ENCODE results near the gene SLC22A25. TPM values are rescaled to one million over a fixed set of nuclear protein-coding genes. Genes with fewer than 3 reads are reported as not detected.

The SLC22A25 gene
- not detected for total RNA-seq
- not detected for polyA plus RNA-seq (ENCODE audit: insufficient read depth, low read depth, low replicate concordance)
- long read RNA-seq, donor 1, result 0 reads
- long read RNA-seq, donor 2, result 0 reads
- long read RNA-seq, donor 3, result 0 reads
- long read RNA-seq, donor 4, result 0 reads
- long read RNA-seq, donor 5, result 0 reads
- long read RNA-seq, donor 6, result 0 reads
- long read RNA-seq, donor 7, result 0 reads
- long read RNA-seq, donor 8, result 0 reads
- long read RNA-seq, donor 9, result 0 reads
- long read RNA-seq, donor 10, result 0 reads

- Histone ChIP-seq H3K27me3 (ENCODE audit: control insufficient read depth, insufficient read depth, low read length) (no peaks in the 10 kb centered on the region), H3K9me3 (ENCODE audit: control insufficient read depth in 2 of 3, insufficient read depth in 1 of 3, low read length in 3 of 3) (no peaks in the 10 kb centered on the region), H3K27ac (ENCODE audit: low read depth in 2 of 2, low read length in 2 of 2) (no peak within 1 kb of the TSS), H3K36me3 (ENCODE audit: control insufficient read depth in 2 of 3, insufficient read depth in 3 of 3, low read length in 3 of 3) (no peaks in the 10 kb centered on the region), H3K9ac (ENCODE audit: low read length in 3 of 3) (no peak within 1 kb of the TSS), H3K4me3 (ENCODE audit: low read length in 3 of 3) (no peak within 1 kb of the TSS), H3K4me1 (ENCODE audit: control insufficient read depth in 2 of 3, insufficient read depth in 2 of 3, low read depth in 1 of 3, low read length in 3 of 3) (no peaks in the 10 kb centered on the region)
- no peak for TF ChIP-seq CTCF (IDR thresholded peaks at IDR 0.05; ENCODE audit: borderline replicate concordance, extremely low read depth, insufficient read depth)
- no peak for DNase-seq
- intact Hi-C loops (cut with DNase I), result no loop called here
- no peak for FAIRE-seq
Observed at GRCh38 chr11:63243533-63243932, at the start of gene SLC22A25. Gene SLC22A25, minus strand, starts transcription at chr11:63243599. Its CDS starts 13,947 bp downstream, at chr11:63229652.

- Histone ChIP-seq H3K27me3 (ENCODE audit: control insufficient read depth, insufficient read depth, low read length) (no peaks in the 10 kb centered on the region), H3K36me3 (ENCODE audit: control insufficient read depth in 2 of 3, insufficient read depth in 3 of 3, low read length in 3 of 3) (no peaks in the 10 kb centered on the region), H3K9me3 (ENCODE audit: control insufficient read depth in 2 of 3, insufficient read depth in 1 of 3, low read length in 3 of 3) (peaks cover 0 to 5% (median 0%) of the 10 kb centered on the region in 3 donors), H3K4me3 (ENCODE audit: low read length in 3 of 3) (no peak overlapping the region), H3K9ac (ENCODE audit: low read length in 3 of 3) (no peak overlapping the region), H3K4me1 (ENCODE audit: control insufficient read depth in 2 of 3, insufficient read depth in 2 of 3, low read depth in 1 of 3, low read length in 3 of 3) (no peaks in the 10 kb centered on the region), H3K27ac (ENCODE audit: low read depth in 2 of 2, low read length in 2 of 2) (no peak overlapping the region)
- intact Hi-C loops (cut with DNase I), result no loop called here
- DNase-seq, result no peak
- FAIRE-seq, result no peak
- no peak for TF ChIP-seq CTCF (IDR thresholded peaks at IDR 0.05; ENCODE audit: borderline replicate concordance, extremely low read depth, insufficient read depth)
Observed at GRCh38 chr11:63290285-63290684, 46.9 kb upstream of the SLC22A25 start.

GRCh38 chr11:63289658-63290057 is 46.3 kb upstream of the SLC22A25 start:
- H3K9ac ChIP-seq (ENCODE audit: low read length in 3 of 3), result no peak overlapping the region
- H3K4me3 ChIP-seq (ENCODE audit: low read length in 3 of 3), result no peak overlapping the region
- intact Hi-C loops (cut with DNase I), result no loop called here
- H3K4me1 ChIP-seq (ENCODE audit: control insufficient read depth in 2 of 3, insufficient read depth in 2 of 3, low read depth in 1 of 3, low read length in 3 of 3), result no peaks in the 10 kb centered on the region
- H3K36me3 ChIP-seq (ENCODE audit: control insufficient read depth in 2 of 3, insufficient read depth in 3 of 3, low read length in 3 of 3), result no peaks in the 10 kb centered on the region
- peaks cover 0 to 5% (median 0%) of the 10 kb centered on the region in 3 donors for H3K9me3 ChIP-seq (ENCODE audit: control insufficient read depth in 2 of 3, insufficient read depth in 1 of 3, low read length in 3 of 3)
- FAIRE-seq (no peak), DNase-seq (no peak)
- no peaks in the 10 kb centered on the region for H3K27me3 ChIP-seq (ENCODE audit: control insufficient read depth, insufficient read depth, low read length)
- no peak for TF ChIP-seq CTCF (IDR thresholded peaks at IDR 0.05; ENCODE audit: borderline replicate concordance, extremely low read depth, insufficient read depth)
- H3K27ac ChIP-seq (ENCODE audit: low read depth in 2 of 2, low read length in 2 of 2), result no peak overlapping the region

- Histone ChIP-seq H3K4me3 (ENCODE audit: low read length in 3 of 3) (no peak overlapping the region), H3K27me3 (ENCODE audit: control insufficient read depth, insufficient read depth, low read length) (no peaks in the 10 kb centered on the region), H3K27ac (ENCODE audit: low read depth in 2 of 2, low read length in 2 of 2) (no peak overlapping the region), H3K9ac (ENCODE audit: low read length in 3 of 3) (no peak overlapping the region), H3K36me3 (ENCODE audit: control insufficient read depth in 2 of 3, insufficient read depth in 3 of 3, low read length in 3 of 3) (no peaks in the 10 kb centered on the region), H3K9me3 (ENCODE audit: control insufficient read depth in 2 of 3, insufficient read depth in 1 of 3, low read length in 3 of 3) (no peaks in the 10 kb centered on the region), H3K4me1 (ENCODE audit: control insufficient read depth in 2 of 3, insufficient read depth in 2 of 3, low read depth in 1 of 3, low read length in 3 of 3) (no peaks in the 10 kb centered on the region)
- intact Hi-C loops (cut with DNase I), result no loop called here
- no peak for FAIRE-seq
- no peak for DNase-seq
- TF ChIP-seq CTCF (IDR thresholded peaks at IDR 0.05; ENCODE audit: borderline replicate concordance, extremely low read depth, insufficient read depth), result no peak
Observed at GRCh38 chr11:63282579-63282978, 39.2 kb upstream of the SLC22A25 start.
